ENCODE data around the gene TUBGCP2.

- TF ChIP-seq CTCF (IDR thresholded peaks at IDR 0.05 in 2 of 3, conservative IDR thresholded peaks at IDR 0.05 in 1 of 3; ENCODE audit: borderline replicate concordance in 1 of 3, insufficient read depth in 1 of 3, low read depth in 2 of 3, low read length in 2 of 3) (no peak), CBX3 (IDR thresholded peaks at IDR 0.05; ENCODE audit: low read depth) (no peak), ZBTB33 (IDR thresholded peaks at IDR 0.05; ENCODE audit: extremely low read depth, insufficient replicate concordance, low read length) (no peak), CEBPB (IDR thresholded peaks at IDR 0.05; ENCODE audit: low read depth) (no peak), POLR2A (IDR thresholded peaks at IDR 0.05; ENCODE audit: borderline replicate concordance, extremely low read depth, insufficient read depth, insufficient read length) (no peak), REST (IDR thresholded peaks at IDR 0.05; ENCODE audit: low read depth) (no peak), ZNF274 (IDR thresholded peaks at IDR 0.05; ENCODE audit: low read depth, low read length) (no peak), RAD21 (IDR thresholded peaks at IDR 0.05; ENCODE audit: low read depth) (no peak), EZH2 (IDR thresholded peaks at IDR 0.05) (no peak), POLR2AphosphoS5 (IDR thresholded peaks at IDR 0.05; ENCODE audit: low read depth, low read length) (no peak), EZH2phosphoT487 (IDR thresholded peaks at IDR 0.05; ENCODE audit: borderline replicate concordance) (no peak), YY1 (IDR thresholded peaks at IDR 0.05; ENCODE audit: extremely low read depth, insufficient replicate concordance, low read depth, low read length) (no peak)
Measured at GRCh38 chr10:133263674-133264073, 45.0 kb downstream of the TUBGCP2 start.
